ENCODE data around the gene SERINC3.
"Not testable (repeated sequence)": the region's sequence is repeated elsewhere in the genome, so short reads cannot be mapped to it uniquely, and the experiment has no call there.

SERINC3 gene

GRCh38 chr20:44478206-44478605 is 43.7 kb downstream of the SERINC3 start:
- POLR2A ChIA-PET (ENCODE audit: low non-redundant PET): no interaction called here
- no peak for TF ChIP-seq CTCF (conservative IDR thresholded peaks at IDR 0.05; ENCODE audit: low read depth)
- peak overlapping the region; percentile 35 for H3K27ac ChIP-seq
- CTCF ChIA-PET: interaction anchor here (1.5 kb wide), 1 partner anchor 132 kb away, joined by 5 read pairs; no protein-coding TSS in a partner anchor
- DNase-seq (ENCODE audit: low spot score): no peak

- TF ChIP-seq CTCF (conservative IDR thresholded peaks at IDR 0.05; ENCODE audit: low read depth): no peak
- CTCF ChIA-PET: interaction anchor here (1.5 kb wide), 1 partner anchor 133 kb away, joined by 5 read pairs; no protein-coding TSS in a partner anchor
- POLR2A ChIA-PET (ENCODE audit: low non-redundant PET): interaction anchor here (0.7 kb wide), 1 partner anchor 848 kb away, joined by 3 read pairs; no protein-coding TSS in a partner anchor
- no peak for DNase-seq (ENCODE audit: low spot score)
- H3K27ac ChIP-seq: no peak overlapping the region; the same call in 1 of the 2 replicates
These were observed 44.7 kb downstream of the SERINC3 start for GRCh38 chr20:44477151-44477550.

- peak; percentile 99 for DNase-seq (ENCODE audit: low spot score)
- no peak; the same call in 1 of the 2 replicates for TF ChIP-seq CTCF (conservative IDR thresholded peaks at IDR 0.05; ENCODE audit: low read depth)
- ChIA-PET POLR2A (ENCODE audit: low non-redundant PET) (interaction anchor here (0.5 to 1.1 kb wide), 8 partner anchors 11 to 847 kb away, joined by 3 to 10 read pairs (median 3); partner anchors contain the start of gene SERINC3), CTCF (interaction anchor here (0.5 to 2.7 kb wide), 9 partner anchors 11 to 663 kb away, joined by 3 to 19 read pairs (median 5); partner anchors contain the start of gene FITM2)
- peak within 1 kb of the TSS; percentile 68 for H3K27ac ChIP-seq
These were observed 45.9 kb downstream of the SERINC3 start, which contains the start of gene TTPAL for GRCh38 chr20:44475694-44476560. TTPAL (plus strand) TSS chr20:44475874; CDS start chr20:44480000, 4,126 bp downstream.

- POLR2A ChIA-PET (ENCODE audit: low non-redundant PET): interaction anchor here (0.5 to 1.1 kb wide), 6 partner anchors 11 to 715 kb away, joined by 3 to 7 read pairs (median 3); partner anchors contain the start of gene SERINC3
- DNase-seq (ENCODE audit: low spot score): no peak
- peak overlapping the region; percentile 68 for H3K27ac ChIP-seq
- CTCF ChIA-PET: interaction anchor here (0.5 to 2.7 kb wide), 8 partner anchors 19 to 664 kb away, joined by 3 to 19 read pairs (median 4); partner anchors contain the start of gene FITM2
- TF ChIP-seq CTCF (conservative IDR thresholded peaks at IDR 0.05; ENCODE audit: low read depth): no peak
These were observed 46.5 kb downstream of the SERINC3 start for GRCh38 chr20:44475372-44475693.

GRCh38 chr20:44472283-44472682 is 49.6 kb downstream of the SERINC3 start:
- CTCF ChIA-PET: interaction anchor here (0.5 to 5.6 kb wide), 4 partner anchors 88 to 138 kb away, joined by 4 to 27 read pairs (median 7); no protein-coding TSS in a partner anchor
- DNase-seq (ENCODE audit: low spot score); POLR2A ChIA-PET (ENCODE audit: low non-redundant PET); H3K27ac ChIP-seq: not testable (repeated sequence)

GRCh38 chr20:44471481-44471882 is 50.4 kb downstream of the SERINC3 start:
- TF ChIP-seq CTCF (conservative IDR thresholded peaks at IDR 0.05; ENCODE audit: low read depth): peak; percentile 74
- DNase-seq (ENCODE audit: low spot score): peak; percentile 51
- POLR2A ChIA-PET (ENCODE audit: low non-redundant PET): no interaction called here
- CTCF ChIA-PET: interaction anchor here (0.6 to 5.6 kb wide), 14 partner anchors 10 to 355 kb away, joined by 3 to 27 read pairs (median 6); partner anchors contain the start of gene FITM2
- H3K27ac ChIP-seq: no peak overlapping the region

All from RWPE1 (cell line).